HL-60/S4 (cell line): ENCODE data around the gene RAB9A.
"Not testable (repeated sequence)": the region's sequence is repeated elsewhere in the genome, so short reads cannot be mapped to it uniquely, and the experiment has no call there.

Experiments
- in situ Hi-C: fragments of 300-500 bp; cut with MboI; formaldehyde crosslinking; loops from 2 replicates; pipeline ENCODE4 v1.14.3; 2022; ENCODE audit warnings: low sequenced_read_pairs

Gene RAB9A

DNA sequence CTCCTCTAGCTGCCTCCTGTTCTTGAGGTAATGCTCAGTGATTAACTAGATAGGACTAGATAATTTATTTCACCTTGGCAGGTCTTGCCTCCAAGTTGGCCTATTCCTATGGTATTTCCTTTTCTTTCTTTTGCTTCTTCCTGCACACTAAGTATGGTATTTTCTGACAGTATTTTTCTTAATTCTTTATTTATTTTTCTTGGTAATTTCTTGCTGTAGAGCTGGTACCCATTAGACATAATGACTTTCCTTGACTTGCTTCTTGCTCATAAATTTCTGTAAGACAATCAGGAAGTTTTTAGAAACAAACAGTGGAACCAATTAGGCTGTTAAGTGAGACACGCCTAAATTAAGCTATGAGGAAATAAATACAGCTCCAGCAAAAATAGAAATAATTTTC lies 9.5 kb downstream of the RAB9A start:
- in situ Hi-C loops: no loop called here

DNA sequence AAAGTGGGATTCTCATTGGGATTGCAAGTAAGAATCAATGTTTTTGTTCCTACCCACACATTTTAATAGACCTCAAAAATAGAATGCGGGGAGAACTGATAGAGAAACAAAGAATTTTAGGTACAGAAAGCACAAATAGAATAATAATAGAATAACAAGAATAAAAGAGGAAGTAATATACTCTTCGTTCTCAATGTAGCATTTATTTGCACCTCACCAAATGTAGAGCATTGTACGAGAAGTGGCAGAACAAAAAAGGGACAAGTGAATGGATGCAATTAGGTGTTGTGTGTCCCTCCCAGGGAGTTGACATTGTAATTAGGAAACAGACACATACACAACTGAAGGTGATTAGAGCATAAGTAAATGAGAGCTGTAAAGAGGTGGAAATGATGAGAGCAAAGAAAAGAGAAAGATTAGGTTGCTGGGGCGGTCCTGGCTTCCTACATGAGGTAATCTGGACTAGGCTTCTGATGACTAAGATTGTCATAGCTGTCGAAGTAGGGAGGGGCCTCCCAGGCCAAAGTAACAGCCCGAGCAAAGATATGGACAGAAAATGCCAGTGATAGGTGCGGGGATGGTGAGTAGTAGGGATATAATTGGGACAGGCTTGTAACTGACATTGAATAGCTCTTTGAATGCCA lies 10.4 kb downstream of the RAB9A start:
- in situ Hi-C loops: no loop called here

DNA sequence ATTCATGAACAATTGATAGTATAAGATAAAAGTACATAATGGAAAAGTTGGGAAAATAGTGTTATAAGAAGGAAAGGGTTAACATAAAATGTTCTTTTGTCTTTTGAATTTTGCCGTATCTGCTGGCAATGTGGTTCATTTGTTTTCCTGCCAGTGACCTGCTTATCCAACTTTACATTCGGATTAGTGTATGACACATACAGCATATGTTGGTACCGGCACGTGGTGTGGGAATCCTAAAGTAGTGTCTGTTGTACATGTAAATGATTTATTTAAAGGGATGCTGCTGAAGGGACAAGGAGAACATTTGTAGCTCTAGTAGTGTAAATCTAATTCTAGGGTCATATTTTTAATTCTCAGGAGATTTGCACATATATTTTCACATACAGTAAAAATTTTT lies 11.5 kb downstream of the RAB9A start:
- in situ Hi-C loops: no loop called here

DNA sequence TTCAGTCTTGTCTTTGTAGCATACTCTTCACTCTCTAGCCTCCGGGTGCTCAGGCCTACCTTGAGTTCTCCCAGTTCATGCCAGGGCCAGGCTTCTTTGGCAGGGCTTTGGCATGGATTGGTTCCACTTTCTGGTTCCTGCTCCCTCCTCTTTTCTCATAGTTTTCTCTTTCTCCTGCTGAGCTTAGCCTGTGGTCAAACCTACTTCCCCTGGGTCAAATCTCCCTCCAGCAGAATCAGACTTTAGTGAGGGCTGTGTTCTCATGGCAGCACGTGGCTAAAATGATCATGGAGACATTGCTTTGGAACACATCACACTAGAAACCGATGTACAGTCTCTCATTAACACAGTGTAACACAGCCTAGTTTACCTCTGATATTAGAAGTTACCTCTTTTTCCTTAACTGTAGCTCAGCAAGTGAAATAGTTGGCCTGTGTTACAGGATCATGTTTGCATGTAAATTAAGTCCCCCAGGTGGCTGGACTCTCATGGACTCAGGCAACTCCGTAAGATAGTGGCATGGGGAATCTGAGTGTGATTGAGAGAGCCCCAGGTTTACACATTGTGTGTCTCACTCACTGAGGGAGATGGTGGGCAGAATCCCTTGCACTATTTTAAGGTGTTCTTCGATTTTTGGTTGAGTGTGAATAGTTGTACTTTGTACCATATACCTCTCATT lies 13.3 kb downstream of the RAB9A start:
- in situ Hi-C loops: no loop called here

DNA sequence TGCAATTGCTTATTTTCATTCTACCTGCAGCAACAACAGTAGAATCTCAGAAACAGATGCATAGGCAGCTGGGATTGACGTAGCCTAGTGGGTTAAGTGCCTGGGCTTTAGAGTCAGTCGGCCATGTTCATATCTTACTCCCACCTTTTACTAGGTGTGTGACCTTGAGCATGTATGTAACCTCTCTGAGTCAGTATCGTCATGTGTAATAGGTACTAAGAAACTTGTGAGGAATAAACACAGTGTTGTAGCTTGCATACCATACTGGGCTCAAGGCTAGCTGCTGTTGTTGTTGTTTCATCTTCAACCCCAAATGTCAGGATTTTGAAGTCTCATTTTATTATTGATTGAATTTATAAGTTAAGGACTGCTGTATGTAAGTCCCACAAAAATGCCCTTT lies 14.2 kb downstream of the RAB9A start:
- in situ Hi-C loops: no loop called here

DNA sequence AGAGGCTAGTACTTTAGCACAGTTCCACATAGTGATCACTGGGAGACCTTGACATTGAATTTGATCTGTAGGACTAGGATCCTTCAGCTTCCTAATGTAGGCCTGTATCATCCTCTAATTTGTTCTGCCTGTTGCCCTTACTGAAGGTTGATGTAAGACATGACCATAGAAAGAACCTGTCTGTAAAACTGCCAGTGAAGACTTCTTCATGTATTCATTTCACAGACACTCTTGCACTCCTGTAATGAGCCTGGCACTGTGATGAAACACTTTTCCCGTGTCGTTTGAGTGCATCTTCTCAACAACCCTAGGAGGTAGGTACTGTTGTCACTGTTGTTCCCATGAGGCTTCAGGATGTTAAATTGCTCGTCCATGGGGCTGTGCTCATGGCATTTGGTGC lies 14.7 kb downstream of the RAB9A start:
- in situ Hi-C loops: no loop called here

DNA sequence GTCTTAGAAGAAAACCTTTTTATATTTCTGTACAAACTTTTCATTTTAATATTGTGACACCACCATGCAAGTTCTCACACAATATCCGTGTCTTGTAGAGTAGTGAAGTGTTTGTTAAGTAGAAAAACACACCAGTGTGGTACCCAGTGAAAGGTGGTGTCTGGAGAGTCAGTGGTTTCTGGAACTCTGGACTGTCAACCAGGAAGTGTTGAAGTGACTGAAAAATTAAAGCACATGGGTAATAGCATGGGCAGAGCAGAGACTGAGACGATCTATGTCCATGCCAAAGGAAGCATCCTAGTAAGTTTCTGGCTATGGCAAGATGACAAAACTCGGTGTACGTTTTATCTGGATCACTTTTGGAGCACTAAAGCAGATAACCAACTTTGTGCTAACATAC lies 22.2 kb downstream of the RAB9A start:
- in situ Hi-C loops: no loop called here

DNA sequence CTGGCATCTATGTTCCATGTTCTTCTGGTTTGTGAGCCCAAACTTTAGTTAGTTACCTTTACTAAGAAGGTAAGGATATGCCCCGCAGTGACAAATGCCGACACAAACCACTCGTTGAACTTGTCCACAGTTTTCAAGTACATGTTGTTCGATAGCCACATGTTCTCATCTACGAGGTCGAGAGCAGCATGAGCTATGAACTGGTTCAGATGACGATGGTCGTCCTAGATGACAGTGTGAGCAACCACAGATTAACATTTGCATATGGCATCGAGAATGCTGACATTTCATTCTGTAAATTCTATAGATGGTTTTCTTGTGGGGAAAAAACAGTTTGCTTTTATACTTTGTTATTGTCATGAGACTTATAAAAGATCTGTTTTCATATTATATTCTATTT lies 27.5 kb downstream of the RAB9A start:
- in situ Hi-C loops: no loop called here

DNA sequence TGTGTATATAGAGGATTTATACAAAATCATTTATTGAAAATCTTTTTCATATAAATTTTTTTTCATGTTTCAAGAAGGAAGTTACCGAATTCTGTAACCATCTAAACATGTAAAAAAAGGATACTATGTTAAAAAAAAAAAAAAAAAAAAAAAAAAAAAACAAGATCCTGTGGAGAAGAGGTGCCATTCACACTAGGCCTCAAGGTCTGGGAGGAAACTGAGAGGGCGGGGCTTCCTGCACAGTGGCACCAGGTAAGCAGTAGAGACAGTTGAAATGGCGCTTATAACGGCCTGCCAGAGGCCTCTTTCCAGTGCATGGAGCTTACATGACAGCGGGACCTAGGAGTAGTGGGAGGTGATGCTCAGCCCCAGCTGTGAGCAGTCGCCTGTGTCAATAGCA lies 28.0 kb downstream of the RAB9A start:
- in situ Hi-C loops: no loop called here

DNA sequence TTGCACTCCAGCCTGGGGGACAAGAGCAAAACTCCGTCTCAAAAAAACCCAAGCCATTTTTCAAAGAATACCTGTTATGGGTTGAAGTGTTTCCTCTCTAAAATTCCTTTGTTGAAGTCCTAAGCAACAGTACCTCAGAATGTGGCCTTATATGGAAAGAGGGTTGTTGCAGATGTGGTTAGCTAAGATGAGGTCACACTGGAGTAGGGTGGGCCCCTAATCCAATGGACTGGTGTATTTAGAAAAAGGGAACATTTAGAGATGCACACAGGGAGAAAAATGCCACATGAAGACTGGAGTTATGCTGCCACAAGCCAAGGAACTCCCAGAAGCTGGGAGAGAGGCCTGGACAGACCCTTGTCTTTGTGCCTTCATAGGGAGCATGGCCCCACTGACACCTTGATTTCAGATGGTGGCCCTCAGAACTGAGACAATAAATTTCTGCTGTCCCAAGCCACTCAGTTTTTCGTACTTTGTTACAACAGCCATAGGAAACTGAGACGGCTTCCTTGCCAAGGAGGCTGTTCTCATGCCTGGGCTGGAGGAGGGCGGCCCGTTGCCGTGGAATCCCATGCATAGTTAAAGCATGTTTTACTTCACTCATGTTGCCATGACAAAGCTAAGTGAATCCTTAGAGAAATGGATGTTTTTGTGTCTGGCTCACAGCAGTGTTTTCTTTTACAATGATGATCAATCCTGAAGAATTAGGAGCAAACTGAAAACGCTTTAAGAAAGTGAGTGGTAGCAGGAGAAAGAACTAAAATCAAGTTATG lies 29.0 kb downstream of the RAB9A start:
- in situ Hi-C loops: no loop called here

DNA sequence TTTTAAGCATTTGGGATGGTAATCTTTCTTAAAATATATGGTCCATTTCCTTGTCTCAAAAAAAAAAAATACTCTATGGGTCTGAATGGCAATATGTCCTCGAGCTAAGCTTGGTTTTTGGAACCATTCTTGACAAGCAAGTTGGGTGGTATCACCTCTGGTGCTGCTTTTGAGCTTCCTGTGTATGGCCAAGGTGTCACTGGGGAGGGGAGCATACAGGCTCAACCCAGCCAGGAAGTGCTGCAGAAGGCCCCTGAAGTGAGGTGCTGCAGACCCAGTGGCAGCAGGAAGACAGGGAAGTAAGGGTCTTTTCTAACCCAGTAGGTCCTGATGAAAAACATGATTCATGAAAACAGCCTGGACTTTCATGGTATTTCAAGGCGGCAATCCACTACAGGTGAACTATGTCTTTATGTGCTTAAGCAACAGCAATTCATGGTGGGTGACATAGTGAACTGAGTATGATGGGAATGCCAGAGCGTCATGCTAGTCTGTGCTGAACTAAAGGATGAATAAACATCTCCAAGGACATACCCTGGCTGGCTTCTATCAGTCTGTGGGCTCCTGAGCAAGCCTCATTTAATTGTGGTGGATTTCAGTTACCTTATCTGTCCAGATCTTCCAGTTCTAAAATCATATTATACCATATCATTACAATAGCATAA lies 30.4 kb downstream of the RAB9A start:
- in situ Hi-C loops: no loop called here

DNA sequence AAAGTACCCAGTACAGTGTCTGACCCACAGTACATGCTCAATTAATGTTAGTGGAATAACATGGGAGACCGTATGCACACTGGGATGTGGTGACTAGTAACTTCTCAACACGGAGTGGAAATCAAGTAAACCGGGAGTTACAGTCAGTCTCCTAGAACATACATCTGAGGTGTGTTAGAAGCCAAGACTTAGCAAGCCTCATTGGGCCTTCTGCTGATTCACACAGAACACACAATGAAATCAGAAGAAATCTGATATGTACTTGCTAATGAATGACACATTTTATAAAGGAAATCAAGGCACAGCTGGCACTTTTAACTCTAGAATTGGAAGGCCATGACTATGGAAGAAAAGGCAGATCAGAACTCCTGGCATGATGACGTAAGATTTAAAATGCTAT lies 32.4 kb downstream of the RAB9A start:
- in situ Hi-C loops: no loop called here

DNA sequence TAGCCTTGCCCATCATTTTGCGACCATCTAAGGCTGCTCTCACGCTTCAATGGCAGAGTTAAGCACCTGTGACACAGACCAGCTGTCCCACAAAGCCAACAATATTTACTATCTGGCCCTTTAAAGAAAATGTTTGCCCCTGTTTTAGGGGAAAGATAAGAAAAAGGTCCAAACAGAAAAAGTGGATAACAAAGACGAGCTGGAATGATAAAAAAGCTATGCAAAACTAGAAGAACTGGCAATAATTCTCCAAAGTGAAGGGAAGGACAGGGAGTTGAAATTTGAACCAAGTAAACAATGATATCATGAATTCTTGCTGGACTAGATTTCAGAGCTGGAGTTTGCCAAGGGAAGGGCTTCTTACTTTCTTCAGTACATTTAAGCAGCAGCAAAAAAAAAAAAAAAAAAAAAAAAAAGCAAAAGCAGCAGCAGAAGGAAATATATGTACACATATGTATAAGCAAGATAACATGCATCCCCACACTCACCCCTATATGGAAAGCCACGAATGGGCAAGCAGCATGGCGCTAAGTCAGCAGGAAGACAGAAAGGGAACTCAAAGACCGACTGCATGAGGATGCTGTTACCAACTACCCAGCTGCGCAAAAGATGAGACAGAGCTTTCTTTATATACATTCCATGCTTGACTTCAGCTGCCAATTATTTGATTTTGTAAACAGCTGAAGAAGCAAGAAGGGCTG lies 33.0 kb downstream of the RAB9A start:
- in situ Hi-C loops: no loop called here

DNA sequence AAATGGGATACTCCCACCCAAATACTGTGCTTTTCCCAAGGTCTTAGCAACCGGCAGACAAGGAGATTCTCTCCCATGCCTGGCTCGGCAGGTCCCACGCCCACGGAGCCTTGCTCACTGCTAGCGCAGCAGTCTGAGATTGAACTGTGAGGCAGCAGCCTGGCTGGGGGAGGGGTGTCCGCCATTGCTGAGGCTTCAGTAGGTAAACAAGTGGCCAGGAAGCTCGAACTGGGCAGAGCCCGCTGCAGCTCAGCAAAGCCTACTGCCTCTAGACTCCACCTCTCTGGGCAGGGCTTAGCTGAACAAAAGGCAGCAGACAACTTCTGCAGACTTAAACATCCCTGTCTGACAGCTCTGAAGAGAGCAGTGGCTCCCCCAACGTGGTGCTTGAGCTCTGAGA lies 36.0 kb downstream of the RAB9A start:
- in situ Hi-C loops: not testable (repeated sequence)

DNA sequence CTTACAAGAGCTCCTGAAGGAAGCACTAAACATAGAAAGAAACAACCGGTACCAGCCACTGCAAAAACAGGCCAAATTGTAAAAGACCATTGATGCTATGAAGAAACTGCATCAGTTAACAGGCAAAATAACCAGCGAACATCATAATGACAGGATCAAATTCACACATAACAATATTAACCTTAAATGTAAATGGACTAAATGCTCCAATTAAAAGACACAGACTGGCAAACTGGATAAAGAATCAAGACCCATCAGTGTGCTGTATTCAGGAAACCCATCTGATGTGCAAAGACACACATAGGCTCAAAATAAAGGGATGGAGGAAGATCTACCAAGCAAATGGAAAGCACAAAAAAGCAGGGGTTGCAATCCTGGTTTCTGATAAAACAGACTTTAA lies 37.7 kb downstream of the RAB9A start:
- in situ Hi-C loops: not testable (repeated sequence)

DNA sequence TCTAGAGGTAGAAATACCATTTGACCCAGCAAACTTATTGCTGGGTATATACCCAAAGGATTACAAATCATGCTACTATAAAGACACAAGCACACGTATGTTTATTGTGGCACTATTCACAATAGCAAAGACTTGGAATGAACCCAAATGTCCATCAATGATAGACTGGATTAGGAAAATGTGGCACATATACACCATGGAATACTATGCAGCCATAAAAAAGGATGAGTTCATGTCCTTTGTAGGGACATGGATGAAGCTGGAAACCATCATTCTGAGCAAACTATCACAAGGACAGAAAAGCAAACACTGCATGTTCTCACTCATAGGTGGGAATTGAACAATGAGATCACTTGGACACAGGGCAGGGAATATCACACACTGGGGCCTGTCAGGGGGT lies 41.6 kb downstream of the RAB9A start:
- in situ Hi-C loops: not testable (repeated sequence)

DNA sequence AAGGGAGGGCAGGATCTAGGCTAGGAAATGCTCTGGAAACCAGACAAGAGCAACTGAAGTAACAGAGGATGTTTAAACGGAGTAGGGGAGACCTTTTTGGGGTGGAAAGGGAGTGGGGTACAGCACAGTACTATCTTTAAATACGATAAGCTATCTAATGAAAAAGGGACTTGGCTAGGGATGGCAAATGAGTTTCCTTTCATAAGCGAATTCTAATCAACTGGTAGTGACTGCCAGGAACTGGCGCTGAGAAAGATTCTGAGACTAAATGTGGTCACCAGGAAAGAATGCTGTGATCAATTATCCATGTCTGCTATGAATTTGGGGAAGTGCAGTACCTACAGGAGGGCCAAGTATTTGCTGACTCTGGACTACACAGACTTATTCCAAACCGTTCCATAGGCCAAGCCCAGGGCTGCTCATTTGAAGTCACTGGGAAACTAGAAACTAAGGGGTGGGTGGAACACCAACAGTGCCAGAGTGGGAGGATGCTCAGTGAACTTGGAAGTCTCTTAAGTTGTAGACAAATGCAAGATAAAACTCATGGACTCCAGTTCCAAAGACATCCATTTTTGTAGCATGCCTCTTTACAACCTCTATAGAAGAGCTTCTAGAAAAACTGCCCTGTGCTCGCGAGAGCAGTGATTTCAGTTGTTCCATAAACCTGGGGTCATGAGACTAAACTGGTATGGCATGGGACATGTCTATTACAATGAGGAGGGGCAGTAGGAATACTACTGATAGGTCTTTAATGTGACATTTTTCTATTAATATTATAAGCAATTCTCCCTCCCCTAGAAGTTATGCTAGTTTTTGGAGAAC lies 43.5 kb downstream of the RAB9A start:
- in situ Hi-C loops: no loop called here

DNA sequence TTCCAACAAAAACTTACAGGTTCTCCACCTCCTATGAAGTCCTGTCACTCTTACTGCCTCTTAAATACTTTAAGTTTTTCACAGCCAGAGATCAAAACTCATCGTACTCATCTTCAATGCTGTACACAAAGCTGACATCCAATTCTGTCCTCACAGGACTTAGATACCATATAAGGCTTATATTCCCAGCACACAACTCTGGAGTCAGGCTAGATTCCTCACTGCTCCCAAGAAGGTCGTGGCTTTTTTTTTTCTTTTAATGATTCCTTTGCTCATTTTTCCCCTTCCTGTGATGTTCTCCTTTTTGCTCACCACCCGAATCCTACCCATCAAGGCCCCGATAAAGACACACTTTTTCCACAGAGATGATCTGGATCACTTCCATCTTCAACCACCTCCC lies 44.6 kb downstream of the RAB9A start:
- in situ Hi-C loops: no loop called here

DNA sequence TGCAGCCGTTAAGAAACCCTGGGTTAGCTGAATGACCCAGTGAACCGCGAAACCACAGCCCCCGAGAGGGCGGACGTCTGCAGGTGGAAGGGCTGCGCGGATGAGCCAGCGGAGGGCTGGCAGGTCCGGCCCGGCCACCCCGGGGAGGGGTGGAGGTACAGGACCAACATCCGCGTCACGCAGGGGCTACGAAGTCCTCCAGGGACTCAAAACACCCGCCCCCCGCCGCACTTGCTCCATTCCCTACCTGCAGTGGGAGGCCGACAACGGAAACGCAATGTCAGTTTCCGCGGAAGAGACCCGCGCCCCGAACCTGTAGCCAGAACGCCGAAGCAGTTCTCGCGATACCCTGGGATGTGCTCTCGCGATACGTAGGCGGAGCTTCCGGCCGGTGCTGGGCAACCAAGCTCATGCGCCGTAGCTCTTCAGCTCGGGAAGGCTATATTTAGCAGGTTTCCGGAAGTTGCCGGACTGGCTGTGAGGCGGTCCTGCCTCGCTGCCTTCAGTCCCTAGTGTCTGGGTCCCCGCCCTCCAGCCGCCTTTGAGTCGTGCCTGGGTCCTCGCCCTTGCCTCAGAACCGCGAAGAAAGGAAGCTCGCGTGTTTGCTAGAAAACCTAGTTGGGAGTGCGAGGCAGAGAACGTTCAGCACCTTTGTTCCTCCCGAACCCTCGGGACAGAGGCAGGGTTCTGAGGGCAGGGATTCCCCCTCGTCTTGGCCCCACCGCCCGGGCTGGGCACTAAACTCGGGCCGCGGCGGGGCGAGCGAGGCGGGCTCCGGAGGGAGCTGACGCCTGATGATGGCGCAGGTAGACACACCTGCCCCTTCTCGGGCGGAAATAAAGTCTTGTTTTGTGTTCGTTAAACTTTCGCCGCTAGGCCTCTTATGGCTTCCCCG lies 45.6 kb downstream of the RAB9A start, which contains the start of the genes OFD1 and TRAPPC2:
OFD1 (plus strand) TSS at position 471 of the 895 bp plus-strand sequence; CDS start at position 795, 324 bp downstream.
TRAPPC2 (minus strand) TSS at position 343 of the 895 bp plus-strand sequence. CDS start 14,657 bp downstream, outside the sequence.
- in situ Hi-C loops: no loop called here
